Measurements from ENCODE around the gene PIP5K1A.

- peak in 2 of 3 experiments; percentile 14 to 21; a peak in 1 of 6 replicates for TF ChIP-seq CTCF (IDR thresholded peaks at IDR 0.05 in 2 of 3, conservative IDR thresholded peaks at IDR 0.05 in 1 of 3; ENCODE audit: insufficient read depth in 2 of 3, low read depth in 1 of 3, low read length in 3 of 3)
- TF ChIP-seq EZH2 (IDR thresholded peaks at IDR 0.05; ENCODE audit: borderline replicate concordance, low read depth, low read length): no peak
- TF ChIP-seq ELK1 (CRISPR knock-in tag; IDR thresholded peaks at IDR 0.05): no peak
- no peak for TF ChIP-seq GTF2E2 (tag; IDR thresholded peaks at IDR 0.05)
Measured at GRCh38 chr1:151292207-151293030, 94.1 kb downstream of the PIP5K1A start.

Data from K562 (cell line).